Peyer's patch (tissue), 4 donors: ENCODE results near the gene RSPH9. TPM values are rescaled to one million over a fixed set of nuclear protein-coding genes. Genes with fewer than 3 reads are reported as not detected.

Experiments
- DNase-seq, 3 donors: peaks; one replicate each; pipeline ENCODE4 v3.0.0-alpha.2; 2017 to 2019
- H3K27ac ChIP-seq, 4 donors: fragments of 200-600 bp; sonication (generic); one replicate each; pipeline ENCODE4 v1.5.1; 2016 to 2019
- H3K27me3 ChIP-seq, 2 donors: fragments of 200-600 bp; sonication (generic); one replicate each; pipeline ENCODE4 v1.5.1; 2019
- H3K36me3 ChIP-seq, 3 donors: fragments of 200-600 bp; sonication (generic); one replicate each; pipeline ENCODE4 v1.5.1; 2016 to 2019
- H3K4me1 ChIP-seq, 4 donors: fragments of 200-600 bp; sonication (generic); one replicate each; pipeline ENCODE4 v1.5.1; 2016 to 2019
- H3K4me3 ChIP-seq, 4 donors: fragments of 200-600 bp; sonication (generic); 1 replicate in 3 of 4; 2 replicates in 1 of 4; pipeline ENCODE4 v1.5.1; 2016 to 2019; ENCODE audit warnings: mild to moderate bottlenecking in 1 of 4
- H3K9me3 ChIP-seq, 4 donors: fragments of 200-600 bp; sonication (generic); one replicate each; pipeline ENCODE4 v1.5.1; 2016 to 2019; ENCODE audit warnings: mild to moderate bottlenecking in 1 of 4
- CTCF ChIP-seq, 6 experiments: fragments of 450-650 bp in 4 of 6; fragments of 200-600 bp in 2 of 6; sonication (generic) in 1 of 6; IDR thresholded peaks; one replicate each; pipeline ENCODE4 v1.5.1; 2017 to 2019; ENCODE audit warnings: antibody characterized with exemption in 6 of 6, mild to moderate bottlenecking in 3 of 6, moderate library complexity in 1 of 6
- POLR2A ChIP-seq, 2 donors: fragments of 450-650 bp; IDR thresholded peaks; one replicate each; pipeline ENCODE4 v1.5.1; 2017; ENCODE audit warnings: antibody characterized with exemption in 2 of 2, mild to moderate bottlenecking in 2 of 2, moderate library complexity in 2 of 2
- total RNA-seq, 4 donors: library from RNA; depleted of rRNA; stranded (reverse); fragments of >200 nt; gene quantifications; one replicate each; pipeline ENCODE4 v1.1.0, GENCODE V29; 2016

The RSPH9 gene
- total RNA-seq, 4 donors from 2014 or later, result 1.7 TPM; not detected in 3

- H3K36me3 ChIP-seq, result no peaks in the 10 kb centered on the region
- H3K4me1 ChIP-seq, result peaks cover 0 to 5% (median 0%) of the 10 kb centered on the region in 4 donors
- DNase-seq, result no peak
- H3K27ac ChIP-seq, result peak overlapping the region in 2 of 4 donors; percentile 59 to 67
- no peak overlapping the region for H3K4me3 ChIP-seq
- no peaks in the 10 kb centered on the region for H3K27me3 ChIP-seq
- TF ChIP-seq POLR2A (IDR thresholded peaks at IDR 0.05) (no peak), CTCF (IDR thresholded peaks at IDR 0.05) (no peak)
- no peaks in the 10 kb centered on the region for H3K9me3 ChIP-seq
These were observed 69.6 kb downstream of the RSPH9 start for GRCh38 chr6:43714311-43715055.

GRCh38 chr6:43715056-43715788, 70.4 kb downstream of the RSPH9 start:
- Histone ChIP-seq H3K9me3 (no peaks in the 10 kb centered on the region), H3K4me1 (peaks cover 0 to 5% (median 0%) of the 10 kb centered on the region in 4 donors), H3K4me3 (no peak overlapping the region), H3K36me3 (no peaks in the 10 kb centered on the region), H3K27me3 (no peaks in the 10 kb centered on the region), H3K27ac (peak overlapping the region in 1 of 4 donors; percentile 67)
- DNase-seq, result peak in 2 of 3 donors; percentile 70 to 83
- TF ChIP-seq CTCF (IDR thresholded peaks at IDR 0.05) (no peak), POLR2A (IDR thresholded peaks at IDR 0.05) (no peak)

- no peak for DNase-seq
- peak overlapping the region in 2 of 4 donors; percentile 25 to 27 for H3K27ac ChIP-seq
- H3K4me3 ChIP-seq, result no peak overlapping the region
- no peaks in the 10 kb centered on the region for H3K36me3 ChIP-seq
- H3K27me3 ChIP-seq, result no peaks in the 10 kb centered on the region
- TF ChIP-seq CTCF (IDR thresholded peaks at IDR 0.05) (no peak), POLR2A (IDR thresholded peaks at IDR 0.05) (no peak)
- no peaks in the 10 kb centered on the region for H3K9me3 ChIP-seq
- H3K4me1 ChIP-seq, result peaks cover 0 to 5% (median 0%) of the 10 kb centered on the region in 4 donors
These were observed 71.3 kb downstream of the RSPH9 start for GRCh38 chr6:43716099-43716498.

GRCh38 chr6:43717389-43717788, 72.6 kb downstream of the RSPH9 start:
- H3K36me3 ChIP-seq, result no peaks in the 10 kb centered on the region
- peaks cover 0 to 5% (median 0%) of the 10 kb centered on the region in 4 donors for H3K4me1 ChIP-seq
- H3K27ac ChIP-seq, result no peak overlapping the region
- no peaks in the 10 kb centered on the region for H3K9me3 ChIP-seq
- no peaks in the 10 kb centered on the region for H3K27me3 ChIP-seq
- no peak for DNase-seq
- no peak overlapping the region for H3K4me3 ChIP-seq
- no peak for TF ChIP-seq POLR2A (IDR thresholded peaks at IDR 0.05)
- TF ChIP-seq CTCF (IDR thresholded peaks at IDR 0.05), result no peak

GRCh38 chr6:43717822-43718221, 73.0 kb downstream of the RSPH9 start:
- H3K36me3 ChIP-seq, result no peaks in the 10 kb centered on the region
- TF ChIP-seq POLR2A (IDR thresholded peaks at IDR 0.05), result no peak
- no peak for TF ChIP-seq CTCF (IDR thresholded peaks at IDR 0.05)
- no peak overlapping the region for H3K4me3 ChIP-seq
- no peak for DNase-seq
- no peaks in the 10 kb centered on the region for H3K27me3 ChIP-seq
- no peaks in the 10 kb centered on the region for H3K9me3 ChIP-seq
- H3K27ac ChIP-seq, result no peak overlapping the region
- H3K4me1 ChIP-seq, result peaks cover 0 to 5% (median 0%) of the 10 kb centered on the region in 4 donors
